Urothelium cell line (cell line): Measurements from ENCODE around the gene BSND.
A peak's percentile ranks its signal among the peaks of the same experiment; 100 is the strongest.

ENCODE experiments used
- DNase-seq: peaks from one replicate; pipeline ENCODE4 v3.0.0; 2011; ENCODE audit warnings: low spot score, mixed read lengths
- FAIRE-seq: peaks from 2 replicates; lab custom pipeline; 2011; peaks lifted over from hg19 to GRCh38; lab: Jason Lieb, UNC

BSND gene

GRCh38 chr1:54990916-54991315 is 7.8 kb upstream of the BSND start:
- DNase-seq (no peak), FAIRE-seq (no peak)

GRCh38 chr1:54991939-54992338 is 6.8 kb upstream of the BSND start:
- FAIRE-seq, result no peak
- no peak for DNase-seq

GRCh38 chr1:54993140-54993539 is 5.6 kb upstream of the BSND start:
- no peak for DNase-seq
- no peak for FAIRE-seq

DNA sequence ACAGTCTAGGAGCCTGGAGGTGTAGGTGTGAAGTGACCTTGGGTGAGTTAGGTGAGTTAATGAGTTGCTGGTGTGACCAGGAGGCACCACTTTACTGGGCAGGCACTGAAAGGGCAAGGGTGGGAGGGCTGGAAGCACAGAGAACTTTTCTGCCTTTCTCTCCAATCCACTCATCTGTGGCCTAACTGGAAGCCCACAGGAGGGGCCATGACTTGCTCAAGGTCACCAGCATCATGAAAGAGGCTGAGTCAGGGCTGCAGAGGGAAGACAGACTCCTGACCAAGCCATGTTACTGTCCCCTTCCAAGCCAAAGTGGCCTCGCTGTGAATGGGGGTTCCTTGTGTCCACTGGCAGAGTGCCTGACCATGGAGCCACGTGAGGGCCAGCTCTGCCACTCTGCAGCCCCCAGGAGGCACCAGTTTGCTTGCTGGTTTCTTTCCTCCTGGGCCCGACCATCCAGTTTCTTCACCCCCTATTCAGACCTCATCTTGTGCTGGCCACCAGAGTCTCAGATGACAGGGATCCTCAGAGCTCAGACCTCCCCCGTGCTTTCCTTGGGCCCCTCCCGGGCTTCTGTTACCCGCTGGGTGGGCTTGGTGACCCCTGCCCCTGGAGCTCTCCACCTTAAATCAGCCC is 4.3 kb upstream of the BSND start:
- no peak for FAIRE-seq
- no peak for DNase-seq

DNA sequence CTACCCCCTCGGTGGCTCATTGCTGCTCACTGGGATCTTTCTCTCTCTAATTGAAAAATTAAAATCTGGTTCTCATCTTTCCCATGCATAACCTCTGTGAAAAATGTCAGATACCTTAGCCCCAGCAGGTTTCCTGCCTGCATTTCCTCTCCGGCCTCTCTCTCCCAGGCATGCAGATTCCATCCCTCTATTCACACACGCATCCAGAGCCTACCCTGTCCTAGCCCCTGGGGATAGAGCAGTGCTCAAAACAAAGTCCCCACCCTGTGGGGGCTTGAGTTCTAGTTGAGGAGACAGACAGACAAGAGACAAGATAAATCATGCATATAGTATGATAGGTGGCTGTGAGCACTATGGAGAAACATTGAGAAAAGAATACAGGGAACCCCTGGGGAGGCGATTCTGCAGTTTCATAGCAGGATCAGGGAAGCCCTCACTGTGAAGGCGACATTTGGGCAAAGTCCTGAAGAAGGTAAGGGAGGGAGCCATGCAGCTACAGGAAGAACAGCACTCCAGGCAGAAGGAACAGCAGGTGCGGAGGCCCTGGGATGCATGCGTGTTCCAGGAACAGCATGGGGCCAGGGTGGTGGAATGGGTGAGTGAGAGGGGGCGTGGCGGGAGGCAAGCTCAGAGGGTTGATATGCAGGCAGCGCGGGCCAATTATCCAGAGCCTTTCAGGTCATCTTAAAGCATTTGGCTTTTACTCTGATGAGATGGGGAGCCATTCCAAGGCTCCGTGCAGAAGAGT is 3.5 kb upstream of the BSND start:
- DNase-seq (no peak), FAIRE-seq (no peak)

DNA sequence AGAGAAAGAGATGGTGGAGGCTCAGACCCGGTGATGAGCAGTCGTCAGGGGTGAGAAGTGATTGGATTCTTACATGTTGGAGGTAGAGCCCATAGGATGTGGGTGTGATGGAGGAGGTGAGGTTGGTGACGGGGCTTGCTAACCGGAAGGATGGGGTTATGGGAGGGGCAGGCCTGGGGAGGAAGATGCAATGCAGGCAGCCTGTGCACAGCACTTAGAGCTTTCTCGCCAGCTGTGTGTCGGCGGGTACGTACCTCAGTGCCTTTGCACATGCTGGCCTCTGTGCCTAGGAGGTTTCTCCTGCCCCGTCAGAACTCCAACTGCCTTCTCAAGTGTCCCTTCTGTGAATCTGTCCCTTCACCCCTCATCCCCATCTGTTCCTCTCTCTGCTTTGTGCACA is 2.9 kb upstream of the BSND start:
- DNase-seq (no peak), FAIRE-seq (no peak)

DNA sequence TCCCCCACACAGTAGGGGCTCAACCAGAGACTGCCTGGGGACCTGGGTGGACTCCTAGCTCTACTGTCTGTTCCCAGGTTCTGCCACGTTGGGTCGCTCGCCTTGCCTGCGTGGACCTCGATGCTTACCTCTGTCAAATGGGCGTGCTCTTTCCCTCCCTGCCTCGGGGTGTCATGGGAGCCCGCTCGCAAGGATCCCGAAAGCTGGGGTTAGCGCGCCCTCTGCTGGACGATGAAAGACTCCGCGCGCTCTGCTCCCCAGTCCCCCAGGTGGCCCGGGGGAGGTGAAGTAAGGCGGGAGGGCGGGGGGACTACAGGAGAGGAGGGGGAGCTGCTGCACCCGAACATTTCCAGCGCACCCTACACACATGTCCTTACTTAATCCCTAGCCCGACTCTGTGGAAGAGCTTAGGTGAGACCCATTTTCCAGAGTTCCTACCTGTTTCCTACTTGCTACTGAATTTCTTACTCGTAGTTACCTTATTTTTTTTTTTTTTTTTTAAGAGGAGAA is 2.3 kb upstream of the BSND start:
- FAIRE-seq (peak; percentile 95), DNase-seq (peak; percentile 91)

DNA sequence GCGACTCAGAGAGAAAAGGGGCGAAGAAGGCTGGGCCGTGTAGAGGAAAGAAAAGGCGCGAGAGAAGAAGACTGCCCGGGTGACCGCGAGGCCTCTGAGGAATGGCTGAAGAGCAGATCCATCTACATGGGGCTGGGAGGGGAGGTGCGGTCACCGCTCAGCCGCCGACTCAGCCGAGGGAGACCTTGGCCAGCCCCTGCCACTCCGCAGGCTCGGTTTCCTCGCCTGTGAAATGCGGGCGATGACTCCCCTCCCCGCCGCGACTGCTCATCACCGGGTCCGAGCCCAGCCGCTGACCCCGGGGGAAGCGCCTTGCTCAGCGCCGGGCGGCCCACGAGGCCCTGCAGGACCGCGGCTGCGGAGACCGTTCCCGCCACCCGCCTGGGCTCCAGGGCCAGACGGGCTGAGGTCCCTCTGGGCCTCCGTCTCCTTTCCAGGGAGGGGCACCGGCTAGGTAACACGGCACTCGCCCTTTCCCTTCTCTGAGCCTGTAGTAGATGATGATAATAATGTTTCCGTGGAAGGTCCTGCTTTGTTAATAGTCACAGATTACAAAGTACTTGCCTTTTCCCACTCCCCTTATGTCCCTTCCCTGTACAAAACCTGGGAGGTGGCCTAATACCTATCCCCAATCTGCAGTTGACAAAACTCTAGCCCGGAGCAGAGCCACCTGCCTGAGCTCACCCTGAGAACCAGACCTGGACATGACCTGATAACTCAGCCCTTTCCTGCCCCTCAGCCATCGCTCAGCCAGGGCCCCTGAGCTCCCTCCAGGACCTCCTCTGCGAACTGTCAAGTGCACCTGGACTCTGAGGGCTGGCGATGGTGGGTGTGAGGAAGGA is 1.6 kb upstream of the BSND start:
- FAIRE-seq (no peak), DNase-seq (peak; percentile 34)

DNA sequence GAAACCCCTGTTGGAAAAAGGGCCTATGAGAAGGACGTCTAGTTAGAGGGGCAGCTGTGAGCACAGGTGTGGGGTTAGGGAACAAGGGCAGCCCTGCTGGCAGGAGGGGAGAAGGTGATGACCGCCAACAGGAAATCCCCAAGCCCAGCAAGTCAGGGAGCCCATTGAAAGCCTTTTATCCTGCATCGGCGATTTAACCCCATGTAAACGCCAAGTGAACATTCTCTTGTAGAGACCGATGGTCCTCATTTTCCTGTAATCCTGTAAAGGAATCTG is 1.1 kb upstream of the BSND start:
- DNase-seq (no peak), FAIRE-seq (no peak)

- FAIRE-seq, result no peak
Observed at GRCh38 chr1:54998100-54998499, 633 bp upstream of the BSND start.

GRCh38 chr1:55000110-55001085 is 1.7 kb downstream of the BSND start:
- no peak for FAIRE-seq
- DNase-seq, result no peak

More at GRCh38 chr1:54998100-54998499, 633 bp upstream of the BSND start:
- no peak for DNase-seq

GRCh38 chr1:55001311-55001710 is 2.6 kb downstream of the BSND start:
- FAIRE-seq, result no peak
- DNase-seq, result no peak

DNA sequence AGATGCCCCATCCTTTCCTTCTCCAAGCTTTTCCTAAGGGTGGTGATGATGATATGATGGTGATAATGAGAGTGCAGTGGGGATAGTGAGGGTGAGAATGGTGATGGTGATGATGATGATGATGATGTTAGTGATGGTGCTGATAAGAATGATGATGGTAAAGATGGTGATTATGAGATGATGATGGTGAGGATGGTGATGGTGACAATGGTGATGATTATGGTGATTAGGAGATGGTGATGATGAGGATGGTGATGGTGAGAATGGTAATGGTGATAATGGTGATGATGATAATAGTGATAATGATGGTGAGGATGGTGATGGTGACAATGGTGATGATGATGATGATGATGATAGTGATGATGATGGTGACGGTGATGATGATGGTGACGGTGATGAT is 4.0 kb downstream of the BSND start:
- DNase-seq (no peak), FAIRE-seq (peak; percentile 99)

DNA sequence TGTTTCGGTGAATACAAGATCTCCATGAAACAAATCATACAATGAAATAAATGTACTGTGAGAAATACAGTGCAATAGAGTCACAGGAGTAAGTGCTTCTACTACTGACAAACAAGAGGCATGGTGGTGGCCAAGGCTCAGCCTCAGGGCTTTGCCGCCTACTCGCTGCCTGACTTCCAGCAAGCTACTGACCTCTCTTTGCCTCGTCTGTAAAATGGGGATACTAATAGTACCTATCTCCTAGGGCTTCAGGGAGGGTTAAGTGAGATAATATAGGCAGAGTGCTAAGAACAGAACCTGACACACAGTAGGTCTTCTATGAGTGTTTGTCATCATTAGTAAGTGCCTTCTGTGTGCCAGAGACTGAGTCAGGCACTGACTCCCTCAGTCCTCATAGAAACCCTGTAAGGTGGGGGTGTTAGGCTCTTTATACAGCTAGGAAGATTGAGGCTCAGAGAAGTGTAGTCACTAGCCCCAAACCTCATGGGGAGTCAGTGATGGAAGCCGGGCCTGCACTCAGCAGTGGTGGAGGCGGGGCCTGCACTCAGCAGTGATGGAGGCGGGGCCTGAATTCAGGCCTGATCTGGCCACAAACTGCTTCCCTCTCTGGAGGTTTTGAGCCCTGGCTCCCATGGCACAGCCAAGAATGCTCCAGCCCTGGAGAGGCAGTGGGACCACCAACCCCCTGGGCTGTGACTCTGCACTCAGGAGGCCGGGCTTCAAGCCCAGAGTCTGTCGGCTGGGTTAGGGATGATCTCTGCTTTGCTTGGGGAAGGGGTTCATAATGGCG is 6.8 kb downstream of the BSND start:
- FAIRE-seq (no peak), DNase-seq (no peak)

- FAIRE-seq, result no peak
- no peak for DNase-seq
Observed at GRCh38 chr1:55006931-55007330, 8.2 kb downstream of the BSND start.

GRCh38 chr1:55007625-55008024 is 8.9 kb downstream of the BSND start:
- FAIRE-seq (no peak), DNase-seq (peak; percentile 32)

GRCh38 chr1:55010194-55010886 is 11.6 kb downstream of the BSND start:
- DNase-seq (no peak), FAIRE-seq (no peak)

DNA sequence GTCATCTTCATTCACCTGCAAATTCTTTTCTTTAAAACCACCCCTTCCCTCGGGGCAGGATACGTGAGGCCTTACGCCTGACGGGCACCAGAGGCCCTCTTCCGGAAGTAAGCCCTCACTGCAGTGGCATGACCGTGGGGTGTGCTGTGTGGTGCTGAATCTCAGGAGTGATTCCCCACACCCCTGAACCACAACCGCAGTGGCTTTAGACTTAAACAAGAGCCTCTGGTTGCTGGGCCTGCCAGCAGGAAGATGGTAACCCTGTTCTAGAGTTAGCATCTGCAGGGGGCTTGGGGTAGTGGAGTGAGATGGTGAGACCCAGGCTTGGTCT is 12.1 kb downstream of the BSND start:
- FAIRE-seq, result no peak
- no peak for DNase-seq

DNA sequence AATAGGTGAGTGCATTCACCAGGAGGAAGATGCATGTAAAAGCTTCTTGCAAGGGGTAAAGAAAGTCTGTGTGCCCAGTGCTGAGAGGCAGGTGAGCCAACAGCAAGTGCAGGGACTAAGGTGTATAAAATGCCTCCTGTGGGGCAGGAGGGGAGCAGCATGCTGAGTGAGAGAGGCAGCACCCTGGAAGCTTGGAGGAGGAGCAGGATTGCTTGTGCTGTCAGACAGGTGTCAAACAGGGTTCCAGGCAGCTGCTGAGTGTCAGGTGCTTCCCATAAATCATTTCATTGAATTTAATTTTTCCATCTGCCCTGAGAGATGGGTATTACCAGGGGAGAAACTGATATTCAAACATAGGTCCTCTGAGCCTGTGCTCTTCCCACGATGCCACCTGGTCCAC is 13.9 kb downstream of the BSND start:
- no peak for DNase-seq
- no peak for FAIRE-seq
